Measurements from ENCODE around the gene KCNK3. TPM values are rescaled to one million over a fixed set of nuclear protein-coding genes. Genes with fewer than 3 reads are reported as not detected.

Gene KCNK3
- total RNA-seq, 3 donors from 2014 or later (not counting 1 experiment from before 2014, with no cell fraction given), result not detected

GRCh38 chr2:26672818-26673393 lies 19.6 kb upstream of the KCNK3 start:
- no peak overlapping the region for H3K4me3 Mint-ChIP-seq
- ATAC-seq (no peak), DNase-seq (no peak)
- no peak overlapping the region for H3K4me3 ChIP-seq (ENCODE audit: low read length)
- H3K9me3 ChIP-seq (ENCODE audit: control insufficient read depth, insufficient read depth, low read length), result no peaks in the 10 kb centered on the region
- H3K27ac ChIP-seq (ENCODE audit: low read length), result no peak overlapping the region
- H3K27me3 Mint-ChIP-seq (ENCODE audit: low read depth in 2 of 2), result peaks cover 25 to 29% of the 10 kb centered on the region in 2 donors
- H3K4me1 Mint-ChIP-seq, result peaks cover 10 to 14% of the 10 kb centered on the region in 2 donors
- TF ChIP-seq CTCF (IDR thresholded peaks at IDR 0.05), result no peak
- no peaks in the 10 kb centered on the region for H3K36me3 ChIP-seq (ENCODE audit: control insufficient read depth, insufficient read depth, low read length)
- peaks cover 7% of the 10 kb centered on the region for H3K27me3 ChIP-seq (ENCODE audit: control insufficient read depth, insufficient read depth, low read length)
- H3K27ac Mint-ChIP-seq, result no peak overlapping the region
- no peaks in the 10 kb centered on the region for H3K36me3 Mint-ChIP-seq
- intact Hi-C loops (cut with micrococcal nuclease), result no loop called here
- H3K9me3 Mint-ChIP-seq, result no peaks in the 10 kb centered on the region
- peaks cover 7% of the 10 kb centered on the region for H3K4me1 ChIP-seq (ENCODE audit: control insufficient read depth, insufficient read depth, low read length)
- WGBS (ENCODE audit: insufficient coverage), result 82% methylated on average over 9 of the region's 9 CpGs

- peaks cover 7% of the 10 kb centered on the region for H3K27me3 ChIP-seq (ENCODE audit: control insufficient read depth, insufficient read depth, low read length)
- no peak overlapping the region for H3K4me3 ChIP-seq (ENCODE audit: low read length)
- ATAC-seq, result no peak
- WGBS (ENCODE audit: insufficient coverage), result 82% methylated on average over 14 of the region's 14 CpGs
- Mint-ChIP-seq H3K27ac (no peak overlapping the region), H3K9me3 (no peaks in the 10 kb centered on the region), H3K4me1 (peaks cover 5 to 8% of the 10 kb centered on the region in 2 donors), H3K27me3 (ENCODE audit: low read depth in 2 of 2) (peaks cover 20 to 27% of the 10 kb centered on the region in 2 donors), H3K36me3 (no peaks in the 10 kb centered on the region), H3K4me3 (no peak overlapping the region)
- H3K4me1 ChIP-seq (ENCODE audit: control insufficient read depth, insufficient read depth, low read length), result peaks cover 1% of the 10 kb centered on the region
- intact Hi-C loops (cut with micrococcal nuclease), result no loop called here
- TF ChIP-seq CTCF (IDR thresholded peaks at IDR 0.05), result no peak
- H3K27ac ChIP-seq (ENCODE audit: low read length), result no peak overlapping the region
- no peaks in the 10 kb centered on the region for H3K9me3 ChIP-seq (ENCODE audit: control insufficient read depth, insufficient read depth, low read length)
- no peaks in the 10 kb centered on the region for H3K36me3 ChIP-seq (ENCODE audit: control insufficient read depth, insufficient read depth, low read length)
- DNase-seq, result no peak
Observed at GRCh38 chr2:26674002-26674751, 18.3 kb upstream of the KCNK3 start.

- Histone ChIP-seq H3K27me3 (ENCODE audit: control insufficient read depth, insufficient read depth, low read length) (peaks cover 7% of the 10 kb centered on the region), H3K9me3 (ENCODE audit: control insufficient read depth, insufficient read depth, low read length) (no peaks in the 10 kb centered on the region), H3K27ac (ENCODE audit: low read length) (no peak overlapping the region), H3K4me3 (ENCODE audit: low read length) (no peak overlapping the region), H3K4me1 (ENCODE audit: control insufficient read depth, insufficient read depth, low read length) (no peaks in the 10 kb centered on the region), H3K36me3 (ENCODE audit: control insufficient read depth, insufficient read depth, low read length) (no peaks in the 10 kb centered on the region)
- Mint-ChIP-seq H3K4me3 (no peak overlapping the region), H3K4me1 (peaks cover 0 to 2% of the 10 kb centered on the region in 2 donors), H3K27ac (no peak overlapping the region), H3K9me3 (no peaks in the 10 kb centered on the region), H3K36me3 (no peaks in the 10 kb centered on the region), H3K27me3 (ENCODE audit: low read depth in 2 of 2) (peaks cover 20 to 26% of the 10 kb centered on the region in 2 donors)
- DNase-seq, result no peak
- intact Hi-C loops (cut with micrococcal nuclease), result no loop called here
- TF ChIP-seq CTCF (IDR thresholded peaks at IDR 0.05), result no peak
- 83% methylated on average over 12 of the region's 13 CpGs for WGBS (ENCODE audit: insufficient coverage)
- ATAC-seq, result no peak
Observed at GRCh38 chr2:26674771-26675170, 17.8 kb upstream of the KCNK3 start.
